Stimulated activated CD4-positive, alpha-beta T cell treated with anti-CD3 and anti-CD28 coated beads, Interleukin-1b, Interleukin-23, amount 100 ng/mL, for 24 hours (primary cell): Measurements from ENCODE around the gene MMRN2.
"Not testable (repeated sequence)": the region's sequence is repeated elsewhere in the genome, so short reads cannot be mapped to it uniquely, and the experiment has no call there.

Experiments
- DNase-seq, 4 experiments: peaks; one replicate each; pipeline ENCODE4 v3.0.0-alpha.2; 2020; ENCODE audit warnings: low read depth in 4 of 4, low spot score in 1 of 4

Gene MMRN2

DNA sequence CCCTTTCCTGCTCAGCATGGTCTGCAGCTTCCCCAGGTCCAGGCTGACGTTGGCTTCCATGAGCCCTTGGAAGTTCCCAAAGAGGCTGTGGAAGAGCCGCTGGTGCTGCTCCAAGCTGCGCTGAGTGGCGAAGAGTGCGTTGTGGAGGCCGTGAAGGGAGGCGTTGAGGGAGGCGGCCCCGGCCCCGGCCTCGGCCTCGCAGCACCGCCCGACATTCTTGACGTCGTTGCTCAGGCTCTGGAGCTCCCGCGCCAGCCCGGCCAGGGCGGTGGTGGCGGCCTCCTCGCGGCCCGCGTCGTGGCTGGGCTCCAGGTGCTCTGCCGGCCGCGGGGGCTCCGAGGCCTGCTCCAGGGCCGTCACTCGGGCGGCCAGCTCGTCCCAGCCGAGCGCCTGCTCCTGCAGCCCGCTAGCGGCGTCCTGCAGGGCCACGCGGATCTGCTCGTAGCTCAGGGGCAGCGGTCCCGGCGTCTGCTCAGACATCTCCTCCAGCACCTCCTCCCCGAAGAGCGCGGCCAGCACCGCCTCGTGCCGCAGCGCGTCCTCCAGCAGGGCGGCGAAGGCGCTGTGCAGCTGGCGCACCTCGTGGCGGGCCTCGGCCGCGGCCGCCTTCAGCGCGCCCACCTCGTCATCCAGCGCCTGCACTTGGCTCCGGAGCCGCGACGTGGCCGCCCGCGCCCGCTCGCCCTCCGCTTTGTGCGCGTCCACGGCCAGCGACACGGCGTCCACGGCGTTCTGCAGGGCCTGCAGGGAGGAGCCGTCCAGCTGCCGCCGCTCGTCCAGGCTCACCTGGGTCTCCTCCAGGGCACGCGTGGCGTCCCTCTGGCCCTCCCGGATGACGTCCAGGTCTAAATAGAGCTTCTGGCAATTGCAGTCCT lies 14.7 kb downstream of the MMRN2 start:
- DNase-seq, result no peak

DNA sequence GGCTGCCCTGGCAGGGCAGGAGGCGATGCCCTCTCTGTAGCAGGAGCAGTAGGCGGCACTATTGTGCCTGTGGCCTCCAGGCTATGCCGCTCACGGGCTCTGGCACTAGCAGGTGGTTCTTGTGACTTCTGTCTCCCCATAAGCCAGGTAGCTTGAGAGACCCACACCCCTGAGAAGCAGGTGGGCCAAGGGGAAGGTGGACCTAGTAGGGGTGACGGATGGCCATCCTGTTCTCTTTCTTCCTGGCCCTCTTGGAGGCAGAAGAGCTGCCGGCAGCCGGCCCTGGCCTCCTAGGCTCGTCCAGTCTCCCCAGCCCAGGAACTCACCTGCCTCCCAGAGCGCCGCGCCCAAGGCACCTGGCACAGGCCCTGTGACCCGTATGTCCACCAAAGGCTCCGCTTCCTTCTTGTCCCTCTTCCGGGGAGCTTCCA lies 15.4 kb downstream of the MMRN2 start:
- no peak for DNase-seq

GRCh38 chr10:86941426-86941825 lies 16.0 kb downstream of the MMRN2 start:
- DNase-seq, result no peak

- no peak for DNase-seq
Observed at GRCh38 chr10:86940677-86941076, 16.7 kb downstream of the MMRN2 start.

DNA sequence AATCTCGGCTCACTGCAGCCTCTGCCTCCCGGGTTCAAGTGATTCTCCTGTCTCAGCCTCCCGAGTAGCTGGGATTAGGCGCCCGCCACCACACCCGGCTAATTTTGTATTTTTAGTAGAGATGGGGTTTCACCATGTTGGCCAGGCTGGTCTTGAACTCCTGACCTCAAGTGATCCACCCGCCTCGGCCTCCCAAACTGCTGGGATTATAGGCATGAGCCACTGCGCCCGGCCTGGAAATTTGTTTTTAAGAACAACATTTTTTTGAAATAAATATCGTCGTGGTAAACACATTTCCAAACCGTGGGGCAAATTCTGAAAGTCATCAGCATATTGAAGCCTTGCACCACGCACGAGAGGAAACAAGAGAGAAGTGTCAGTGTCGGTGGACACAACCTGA lies 17.3 kb downstream of the MMRN2 start:
- not testable (repeated sequence) for DNase-seq

- DNase-seq, result no peak
Observed at GRCh38 chr10:86938260-86938659, 19.2 kb downstream of the MMRN2 start.

- no peak for DNase-seq
Observed at GRCh38 chr10:86937502-86938154, 19.8 kb downstream of the MMRN2 start.

GRCh38 chr10:86936661-86937501 lies 20.5 kb downstream of the MMRN2 start:
- no peak for DNase-seq

DNA sequence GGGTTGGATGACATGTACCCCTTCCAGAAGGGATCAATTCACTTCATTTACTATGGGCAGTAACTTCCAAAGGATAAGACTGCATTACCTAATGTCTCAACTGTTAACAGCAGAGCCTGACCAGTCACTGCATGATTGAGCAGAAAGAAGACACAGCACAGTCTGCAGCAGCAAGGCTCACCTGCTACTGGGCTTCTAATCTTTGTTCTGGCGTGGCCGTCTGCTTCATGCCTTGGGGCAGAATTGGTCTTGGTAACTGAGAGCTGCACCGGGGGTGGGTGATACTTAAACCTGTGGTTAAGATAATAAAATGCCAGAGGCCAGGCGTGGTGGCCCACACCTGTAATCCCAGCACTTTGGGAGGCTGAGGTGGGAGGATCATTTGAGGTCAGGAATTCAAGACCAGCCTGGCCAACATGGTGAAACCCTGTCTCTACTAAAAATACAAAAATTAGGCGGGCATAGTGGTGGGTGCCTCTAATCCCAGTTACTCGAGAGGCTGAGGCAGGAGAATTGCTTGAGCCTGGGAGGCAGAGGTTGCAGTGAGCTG lies 23.2 kb downstream of the MMRN2 start:
- DNase-seq, result not testable (repeated sequence)

GRCh38 chr10:86932674-86933073 lies 24.7 kb downstream of the MMRN2 start:
- DNase-seq, result no peak

GRCh38 chr10:86931872-86932271 lies 25.5 kb downstream of the MMRN2 start:
- DNase-seq, result no peak

DNA sequence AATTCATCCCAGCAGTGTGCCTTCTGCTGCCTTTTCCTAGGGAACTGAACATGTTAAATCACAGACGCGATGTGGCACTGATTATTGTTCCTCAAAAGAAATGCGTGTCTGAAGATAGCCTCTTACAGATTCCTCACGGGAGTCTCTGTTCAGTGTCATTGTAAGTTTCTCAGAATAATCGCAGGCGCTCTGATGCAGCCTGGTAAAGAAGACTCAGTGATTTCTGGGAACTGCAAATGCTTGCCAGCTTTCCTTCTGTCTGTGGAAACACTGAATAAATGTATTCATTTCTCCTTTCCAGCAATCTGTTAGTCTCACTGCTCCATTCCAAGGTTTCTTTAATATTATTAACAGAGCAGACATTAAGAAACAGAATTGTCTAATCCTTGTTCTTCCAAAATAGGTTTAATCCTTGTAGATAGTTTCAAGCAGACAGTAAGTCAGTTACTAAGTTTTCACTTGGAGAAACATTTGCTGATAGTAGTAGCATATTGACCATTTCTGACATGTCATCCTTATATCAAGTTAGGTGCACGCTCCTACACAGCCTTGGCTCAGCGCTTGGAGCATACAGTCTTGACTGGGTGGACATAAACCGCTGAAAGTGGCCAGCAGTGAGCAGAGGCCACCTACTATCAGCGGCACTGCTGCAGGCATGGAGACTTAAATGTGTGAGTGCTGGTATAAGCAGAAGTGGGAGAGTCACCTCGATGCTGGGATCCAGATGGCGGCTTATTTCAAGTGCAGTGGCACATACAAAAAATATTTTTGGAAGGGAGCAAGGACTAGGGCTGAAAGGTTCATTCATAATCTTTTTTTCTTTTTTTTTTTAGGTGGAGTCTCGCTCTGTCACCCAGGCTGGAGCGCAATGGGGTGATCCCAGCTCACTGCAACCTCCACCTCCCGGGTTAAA lies 27.7 kb downstream of the MMRN2 start:
- no peak for DNase-seq

DNA sequence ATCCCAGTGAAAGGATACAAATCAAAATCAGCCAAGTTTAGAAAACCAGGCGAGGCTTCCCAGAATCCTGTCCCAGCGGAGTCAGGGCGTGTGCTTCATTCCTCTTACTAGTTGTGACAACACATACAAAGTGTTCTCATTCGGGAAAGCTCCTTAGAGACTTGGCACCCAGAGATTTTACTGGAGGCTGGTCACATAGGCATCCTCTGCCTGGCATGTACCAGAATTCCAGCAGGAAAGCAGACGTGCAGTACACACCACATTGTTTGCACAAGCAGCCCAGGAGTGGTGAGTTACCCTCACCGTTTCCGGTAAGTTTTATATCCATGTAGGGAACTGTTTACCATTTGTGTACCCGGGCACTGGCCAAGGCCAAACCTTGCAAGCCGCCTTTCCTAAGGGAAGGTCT lies 34.9 kb downstream of the MMRN2 start:
- DNase-seq, result no peak

DNA sequence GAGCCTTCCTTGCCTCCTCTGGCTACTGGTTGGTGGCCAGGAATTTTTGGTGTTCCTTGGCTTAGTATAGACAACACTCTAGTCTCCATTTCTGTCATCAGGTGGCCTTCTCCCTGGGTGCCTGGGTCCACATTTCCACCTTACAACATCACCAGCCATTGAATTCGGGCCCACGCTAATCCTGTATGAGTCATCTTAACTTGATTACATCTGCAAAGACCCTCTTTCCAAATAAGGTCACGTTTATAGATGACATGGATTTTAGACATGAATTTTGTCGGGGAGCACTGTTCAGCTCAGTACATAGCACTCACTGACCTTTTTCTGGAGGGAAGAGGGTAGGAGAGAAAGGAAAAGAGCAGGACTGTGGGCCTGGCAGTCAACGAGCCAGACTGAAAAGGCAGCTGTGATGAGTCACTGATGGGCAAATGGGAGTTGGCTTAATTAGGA lies 39.4 kb downstream of the MMRN2 start:
- no peak for DNase-seq

DNA sequence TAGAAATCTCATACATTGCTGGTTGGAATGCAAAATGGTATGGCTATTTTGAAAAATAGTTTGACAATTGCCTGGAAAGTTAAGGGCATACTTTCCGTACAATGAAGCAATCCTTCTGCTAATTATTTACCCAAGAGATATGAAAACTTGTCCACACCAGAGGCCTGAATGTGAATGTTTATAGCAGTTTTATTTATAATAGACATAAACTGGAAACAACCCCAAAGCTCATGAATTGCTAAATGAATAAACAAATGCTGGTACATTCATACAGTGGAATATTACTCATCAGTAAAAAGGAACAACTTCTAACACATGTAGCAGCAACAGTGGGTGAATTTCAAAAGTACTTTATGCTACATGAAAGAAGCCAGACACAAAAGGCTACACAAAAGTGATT lies 42.7 kb downstream of the MMRN2 start:
- DNase-seq, result no peak

GRCh38 chr10:86905429-86905828 lies 52.0 kb downstream of the MMRN2 start:
- DNase-seq, result no peak

DNA sequence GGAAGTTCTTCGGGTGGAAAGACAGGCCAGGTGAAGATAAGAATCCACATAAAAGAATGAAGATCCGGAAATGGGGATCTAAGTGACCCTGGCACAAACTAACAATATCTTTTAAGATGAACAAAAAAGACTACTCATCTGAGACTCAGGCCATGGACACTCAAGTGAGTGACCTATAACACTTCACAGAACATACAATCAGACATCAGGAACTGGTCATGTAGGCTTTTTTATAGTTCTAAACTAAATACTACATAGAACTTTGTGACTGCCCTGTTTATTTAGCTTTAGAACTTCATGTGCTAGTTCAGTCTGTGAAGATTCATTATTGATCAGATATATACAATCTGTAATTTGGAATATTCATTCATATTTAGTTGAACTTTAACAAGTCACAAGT lies 52.8 kb downstream of the MMRN2 start:
- no peak for DNase-seq

- no peak for DNase-seq
Observed at GRCh38 chr10:86900955-86901354, 56.5 kb downstream of the MMRN2 start.

DNA sequence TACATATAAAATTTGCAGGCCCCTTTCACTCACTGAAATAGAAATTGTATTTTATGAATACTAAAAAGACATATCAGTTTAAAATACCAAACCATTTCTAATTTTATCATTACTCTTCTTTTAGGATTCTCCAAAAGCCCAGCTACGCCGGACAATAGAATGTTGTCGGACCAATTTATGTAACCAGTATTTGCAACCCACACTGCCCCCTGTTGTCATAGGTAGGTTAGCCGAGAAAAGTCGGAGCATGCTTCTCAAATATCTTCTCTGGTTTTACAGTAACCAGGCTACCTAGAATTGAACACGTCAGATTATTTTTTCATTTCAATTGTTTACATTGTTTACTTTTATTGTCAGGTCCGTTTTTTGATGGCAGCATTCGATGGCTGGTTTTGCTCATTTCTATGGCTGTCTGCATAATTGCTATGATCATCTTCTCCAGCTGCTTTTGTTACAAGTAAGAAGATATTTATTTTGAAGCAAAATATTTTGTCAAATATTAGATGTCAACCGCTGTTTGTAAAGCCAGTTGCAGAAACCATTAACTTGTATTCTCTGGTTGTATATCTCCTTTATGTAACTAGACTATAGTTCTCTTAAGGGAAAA lies 57.6 kb downstream of the MMRN2 start:
- DNase-seq, result peak in 2 of 4 experiments; percentile 13 to 14

DNA sequence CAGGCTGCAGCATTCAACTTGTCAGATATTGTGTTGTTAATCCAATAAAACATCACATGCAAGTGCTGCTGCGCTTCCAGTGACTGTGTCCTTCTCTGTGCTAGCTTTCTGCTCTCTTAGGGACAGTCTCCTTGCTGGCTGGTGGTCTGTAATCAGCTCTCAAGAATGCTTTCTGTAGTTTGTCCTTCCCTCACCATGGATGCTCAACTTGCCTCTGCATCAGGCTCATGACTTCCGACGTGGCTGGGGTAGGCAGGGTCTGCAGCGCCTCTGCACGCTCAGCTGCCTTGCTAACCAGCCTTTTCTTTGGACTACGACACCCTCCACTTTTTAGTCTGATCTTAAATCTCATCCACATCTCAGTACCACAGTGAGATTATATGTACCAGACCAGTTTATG lies 58.3 kb downstream of the MMRN2 start:
- DNase-seq, result no peak
